ENCODE data around the gene CHRM3. TPM values are rescaled to one million over a fixed set of nuclear protein-coding genes. Genes with fewer than 3 reads are reported as not detected.

Gene CHRM3
- total RNA-seq, result 1 to 10 TPM in 3 of 6 experiments, under 1 TPM in 3; under 0.01 to 2.3 (median 0.99) TPM
- long read RNA-seq, result 0 reads

DNA sequence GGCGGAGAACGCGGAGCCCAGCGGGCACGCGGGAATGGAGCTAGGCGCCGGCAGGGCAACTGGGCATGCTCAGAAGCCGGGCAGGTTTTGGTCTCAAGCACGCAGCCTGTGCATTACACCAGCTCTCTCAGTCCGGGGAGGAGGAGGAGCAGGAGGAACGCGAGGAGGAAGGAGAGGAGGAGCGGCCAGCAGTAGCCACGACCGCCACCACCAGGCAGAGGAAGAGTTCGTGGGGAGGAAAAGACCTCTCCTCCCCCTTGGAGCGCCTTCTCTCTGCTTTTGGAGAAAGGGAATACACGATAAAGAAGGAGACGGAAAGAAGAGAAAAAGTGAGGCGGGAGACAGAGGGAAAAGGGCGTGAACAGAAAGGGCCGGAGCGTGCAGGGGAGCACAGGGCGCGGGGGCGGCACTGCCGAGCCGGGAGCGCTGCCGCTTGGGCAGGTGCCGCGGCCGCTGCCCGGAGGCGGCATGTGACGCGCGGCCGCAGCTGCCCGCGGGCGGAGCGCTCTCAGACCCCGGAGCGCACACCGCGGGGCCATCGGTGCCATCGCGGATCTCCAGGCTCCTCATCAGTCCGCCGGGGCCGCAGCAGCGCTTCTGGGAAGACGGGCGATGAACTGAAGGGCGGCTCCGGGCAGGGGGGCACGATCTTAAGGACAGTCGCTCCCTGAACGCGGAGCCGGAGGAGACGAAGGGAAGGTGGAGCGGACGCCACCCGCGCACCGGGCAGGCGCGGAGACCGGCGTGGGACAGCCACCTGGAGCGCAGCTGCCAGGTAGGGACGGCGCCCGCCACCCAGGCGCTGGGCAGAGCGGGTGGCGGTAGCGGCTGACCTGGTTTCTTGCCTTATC lies at the start of gene CHRM3:
TSS of gene CHRM3 (plus strand) at position 116 of the 851 bp plus-strand sequence. CDS start 520,884 bp downstream, outside the sequence.
- peaks cover 0 to 20% (median 0%) of the 10 kb centered on the region in 4 donors for H3K4me1 ChIP-seq
- no peaks in the 10 kb centered on the region for H3K9me3 ChIP-seq
- intact Hi-C loops (cut with DNase I), result no loop called here
- TF ChIP-seq POLR2A (IDR thresholded peaks at IDR 0.05), result no peak
- peak in 2 of 4 donors; percentile 13 to 16 for TF ChIP-seq CTCF (IDR thresholded peaks at IDR 0.05)
- WGBS (ENCODE audit: insufficient coverage, low coverage, low lambda C conversion rate, missing lambda C conversion rate), result under 1% methylated on average over 42 of the region's 82 CpGs
- ATAC-seq, result peak; percentile 83 to 90 (median 88)
- H3K36me3 ChIP-seq, result no peaks in the 10 kb centered on the region
- peak; percentile 66 to 72 (median 68) for DNase-seq
- peak within 1 kb of the TSS in 2 of 3 donors; percentile 33 to 39 for H3K27ac ChIP-seq
- H3K4me3 ChIP-seq, result peak within 1 kb of the TSS; percentile 40 to 54 (median 45)
- no peaks in the 10 kb centered on the region for H3K27me3 ChIP-seq

DNA sequence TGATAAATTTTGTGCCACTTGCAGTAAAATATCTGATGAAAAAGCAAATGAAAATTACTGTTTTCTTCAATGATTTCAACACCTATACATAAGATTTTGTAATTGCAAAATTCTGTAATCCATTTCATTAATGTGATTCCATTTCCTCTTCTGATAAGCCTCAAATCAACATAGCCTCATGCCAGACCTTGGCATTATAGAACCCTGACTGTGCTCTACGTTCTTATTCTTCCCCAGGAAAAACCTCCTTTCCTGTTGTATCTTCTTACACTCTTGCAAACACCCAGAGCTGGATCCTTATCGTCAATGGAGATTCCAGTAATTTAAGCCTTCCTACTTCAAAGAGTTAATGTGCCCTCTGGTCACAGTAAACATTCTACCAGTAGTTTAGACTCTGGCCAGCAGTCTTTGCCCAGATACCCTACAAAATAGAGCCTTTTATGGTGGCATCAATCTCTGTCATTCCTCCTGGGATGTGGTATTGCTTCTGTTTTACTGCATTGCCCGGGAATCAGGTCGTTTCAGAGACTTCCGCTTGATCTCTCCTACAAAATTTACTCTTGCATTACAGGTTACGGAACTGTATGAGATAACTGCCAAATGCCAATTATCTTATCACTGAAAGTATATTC lies 48.5 kb upstream of the CHRM3 start:
- WGBS (ENCODE audit: insufficient coverage, low coverage, low lambda C conversion rate, missing lambda C conversion rate), result 65% methylated on average over 6 of the region's 6 CpGs
- no peak for ATAC-seq

DNA sequence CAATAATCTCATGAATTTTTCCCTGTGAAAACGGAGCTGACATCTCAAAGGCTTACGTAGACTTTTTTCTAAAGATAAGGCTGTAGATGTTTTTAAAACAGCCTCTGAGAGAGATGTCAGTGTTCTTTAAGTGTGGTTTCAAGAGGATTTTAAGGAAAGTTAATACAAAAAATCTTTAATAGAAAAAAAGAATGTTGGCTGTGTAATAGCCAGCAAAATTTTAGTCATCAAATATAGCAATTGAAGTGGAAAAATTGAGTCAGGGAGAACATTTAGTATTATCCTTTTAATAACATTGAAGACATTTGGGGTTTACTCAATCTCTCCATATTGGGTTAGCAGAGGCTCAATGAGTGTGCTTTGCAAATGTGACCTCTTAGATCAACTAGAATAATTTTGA lies 38.6 kb upstream of the CHRM3 start:
- Histone ChIP-seq H3K36me3 (no peaks in the 10 kb centered on the region), H3K27me3 (no peaks in the 10 kb centered on the region), H3K9me3 (no peaks in the 10 kb centered on the region), H3K4me1 (no peaks in the 10 kb centered on the region), H3K4me3 (no peak overlapping the region), H3K27ac (no peak overlapping the region)
- ATAC-seq, result no peak
- 56% methylated on average over 2 of the region's 2 CpGs for WGBS (ENCODE audit: insufficient coverage, low coverage, low lambda C conversion rate, missing lambda C conversion rate)
- intact Hi-C loops (cut with DNase I), result no loop called here
- DNase-seq, result no peak
- TF ChIP-seq POLR2A (IDR thresholded peaks at IDR 0.05), result no peak
- no peak for TF ChIP-seq CTCF (IDR thresholded peaks at IDR 0.05)

More for the DNA sequence above, 48.5 kb upstream of the CHRM3 start:
- Histone ChIP-seq H3K27ac (no peak overlapping the region), H3K36me3 (no peaks in the 10 kb centered on the region), H3K4me3 (no peak overlapping the region), H3K27me3 (peaks cover 0 to 3% of the 10 kb centered on the region in 2 donors), H3K4me1 (no peaks in the 10 kb centered on the region), H3K9me3 (no peaks in the 10 kb centered on the region)
- TF ChIP-seq CTCF (IDR thresholded peaks at IDR 0.05) (no peak), POLR2A (IDR thresholded peaks at IDR 0.05) (no peak)
- no peak for DNase-seq
- intact Hi-C loops (cut with DNase I), result no loop called here

DNA sequence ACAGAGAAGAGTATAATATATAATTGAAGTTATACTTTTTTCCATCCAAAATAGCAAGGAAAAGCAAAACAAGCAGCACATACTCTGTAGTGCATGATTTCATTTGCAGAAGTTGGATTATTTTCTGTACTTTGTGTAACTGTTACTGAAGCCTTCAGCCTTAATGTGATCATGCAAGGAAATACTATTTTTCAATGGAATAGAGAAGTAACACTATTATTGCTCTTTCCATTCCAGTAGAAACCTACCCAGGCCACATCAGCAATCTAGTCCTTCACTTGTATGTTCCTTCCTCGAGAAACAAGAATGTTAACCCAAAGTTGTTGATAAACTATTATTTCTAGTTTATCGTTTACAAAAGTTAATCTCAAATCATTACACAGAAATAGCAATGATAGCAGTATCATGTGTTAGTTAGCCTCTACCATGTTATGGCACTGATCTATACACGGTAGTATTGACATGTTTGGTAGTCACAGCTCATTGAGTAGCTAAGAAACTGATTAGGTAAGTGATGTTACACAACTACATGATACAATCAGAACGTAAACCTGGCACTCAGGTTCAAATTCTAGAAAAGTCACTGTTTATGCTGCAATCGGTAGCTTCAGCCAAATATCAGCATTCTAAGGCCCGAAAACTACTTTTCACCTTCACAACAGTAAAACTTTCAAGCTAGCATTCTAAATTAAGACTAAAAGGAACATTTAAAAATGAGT lies 37.6 kb upstream of the CHRM3 start:
- no peaks in the 10 kb centered on the region for H3K4me1 ChIP-seq
- intact Hi-C loops (cut with DNase I), result no loop called here
- DNase-seq (no peak), ATAC-seq (peak; percentile 58 to 93 (median 70))
- H3K9me3 ChIP-seq, result no peaks in the 10 kb centered on the region
- 33% methylated on average over 6 of the region's 6 CpGs for WGBS (ENCODE audit: insufficient coverage, low coverage, low lambda C conversion rate, missing lambda C conversion rate)
- TF ChIP-seq POLR2A (IDR thresholded peaks at IDR 0.05) (no peak), CTCF (IDR thresholded peaks at IDR 0.05) (no peak)
- H3K36me3 ChIP-seq, result no peaks in the 10 kb centered on the region
- no peak overlapping the region for H3K4me3 ChIP-seq
- H3K27ac ChIP-seq, result no peak overlapping the region
- no peaks in the 10 kb centered on the region for H3K27me3 ChIP-seq
